ENCODE data around the gene PLD4.

Gene PLD4

DNA sequence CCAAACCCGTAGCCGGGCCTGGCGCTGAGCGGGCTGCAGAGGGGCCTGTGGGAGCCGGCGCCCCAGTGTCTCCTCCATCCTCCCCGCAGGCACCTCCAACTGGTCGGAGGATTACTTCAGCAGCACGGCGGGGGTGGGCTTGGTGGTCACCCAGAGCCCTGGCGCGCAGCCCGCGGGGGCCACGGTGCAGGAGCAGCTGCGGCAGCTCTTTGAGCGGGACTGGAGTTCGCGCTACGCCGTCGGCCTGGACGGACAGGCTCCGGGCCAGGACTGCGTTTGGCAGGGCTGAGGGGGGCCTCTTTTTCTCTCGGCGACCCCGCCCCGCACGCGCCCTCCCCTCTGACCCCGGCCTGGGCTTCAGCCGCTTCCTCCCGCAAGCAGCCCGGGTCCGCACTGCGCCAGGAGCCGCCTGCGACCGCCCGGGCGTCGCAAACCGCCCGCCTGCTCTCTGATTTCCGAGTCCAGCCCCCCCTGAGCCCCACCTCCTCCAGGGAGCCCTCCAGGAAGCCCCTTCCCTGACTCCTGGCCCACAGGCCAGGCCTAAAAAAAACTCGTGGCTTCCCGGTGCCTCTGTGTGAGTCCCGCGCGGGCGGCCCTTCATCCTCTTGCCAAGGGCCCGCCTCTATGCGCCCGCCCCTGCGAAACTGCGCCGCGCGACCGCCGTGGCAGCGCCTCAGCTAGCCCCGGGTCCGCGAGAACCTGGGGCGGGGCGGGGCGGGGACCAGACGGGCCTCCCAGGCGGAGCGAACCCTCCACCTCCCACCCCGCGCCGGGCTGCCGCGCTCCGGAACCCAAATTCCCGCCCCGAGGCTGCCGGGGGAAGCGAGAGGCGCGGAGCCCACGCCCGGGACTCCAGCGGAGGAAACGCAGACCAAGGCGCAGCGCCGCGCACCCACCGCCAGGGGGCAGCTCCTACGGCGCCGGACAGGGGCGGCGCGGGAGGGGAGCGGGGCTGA is 8.3 kb downstream of the PLD4 start:
- Histone ChIP-seq H3K36me3 (ENCODE audit: insufficient read depth, low read length) (no peaks in the 10 kb centered on the region), H3K9ac (ENCODE audit: low read depth, low read length) (peak overlapping the region; percentile 47; the same call in 1 of the 2 replicates), H3K27me3 (ENCODE audit: insufficient read depth, low read length) (peaks cover 70% of the 10 kb centered on the region), H3K27ac (ENCODE audit: low read depth, low read length) (no peak overlapping the region), H3K4me1 (ENCODE audit: insufficient read depth, low read length) (no peaks in the 10 kb centered on the region), H3K4me3 (ENCODE audit: low read length) (peak overlapping the region; percentile 49), H3K9me3 (ENCODE audit: insufficient read depth, low read depth, low read length) (no peaks in the 10 kb centered on the region)
- WGBS, result 3% methylated on average over 96 of the region's 100 CpGs

DNA sequence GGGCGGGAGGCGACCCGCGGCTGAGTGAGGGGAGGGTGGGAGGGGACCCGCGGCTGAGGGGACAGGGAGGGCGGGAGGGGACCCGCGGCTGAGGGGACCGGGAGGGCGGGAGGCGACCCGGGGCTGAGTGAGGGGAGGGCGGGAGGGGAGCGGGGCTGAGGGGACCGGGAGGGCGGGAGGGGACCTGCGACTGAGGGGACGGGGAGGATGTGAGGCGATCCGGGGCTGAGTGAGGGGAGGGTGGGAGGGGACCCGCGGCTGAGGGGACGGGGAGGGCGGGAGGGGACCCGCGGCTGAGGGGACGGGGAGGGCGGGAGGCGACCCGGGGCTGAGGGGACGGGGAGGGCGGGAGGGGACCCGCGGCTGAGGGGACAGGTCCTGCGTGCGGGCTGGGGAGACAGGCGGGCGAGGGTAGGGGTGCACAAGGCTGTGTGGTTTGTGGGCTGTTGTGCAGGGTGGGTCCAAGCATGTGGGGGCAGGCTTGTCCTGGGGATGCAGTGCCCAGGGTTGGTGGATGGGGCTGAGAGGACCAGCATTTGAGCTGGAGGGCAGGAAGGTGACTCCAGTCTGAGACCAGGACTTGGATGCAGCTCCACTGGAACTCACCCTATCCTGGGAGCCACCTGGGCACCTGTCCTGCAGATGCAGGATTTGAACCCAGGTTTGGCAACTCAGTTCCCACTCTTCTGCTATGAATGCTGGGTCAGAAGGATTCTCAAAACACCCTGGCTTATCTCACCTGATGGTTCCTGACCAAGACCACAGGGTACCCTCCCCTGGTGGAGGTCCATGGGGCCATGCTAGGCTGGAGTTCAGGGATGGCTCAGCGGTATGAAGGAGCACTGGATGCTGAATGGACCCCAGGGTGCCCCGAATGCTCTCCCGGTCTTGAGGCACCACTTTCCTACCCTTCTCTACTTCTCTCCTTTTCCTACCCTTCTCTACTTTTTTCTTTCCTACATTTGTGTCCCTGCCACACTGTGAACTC is 9.4 kb downstream of the PLD4 start:
- H3K4me3 ChIP-seq (ENCODE audit: low read length), result peak overlapping the region; percentile 42
- H3K9me3 ChIP-seq (ENCODE audit: insufficient read depth, low read depth, low read length), result no peaks in the 10 kb centered on the region
- no peak overlapping the region for H3K9ac ChIP-seq (ENCODE audit: low read depth, low read length)
- peaks cover 79% of the 10 kb centered on the region for H3K27me3 ChIP-seq (ENCODE audit: insufficient read depth, low read length)
- no peaks in the 10 kb centered on the region for H3K4me1 ChIP-seq (ENCODE audit: insufficient read depth, low read length)
- H3K27ac ChIP-seq (ENCODE audit: low read depth, low read length), result no peak overlapping the region
- WGBS, result 23% methylated on average over 19 of the region's 42 CpGs
- H3K36me3 ChIP-seq (ENCODE audit: insufficient read depth, low read length), result no peaks in the 10 kb centered on the region

DNA sequence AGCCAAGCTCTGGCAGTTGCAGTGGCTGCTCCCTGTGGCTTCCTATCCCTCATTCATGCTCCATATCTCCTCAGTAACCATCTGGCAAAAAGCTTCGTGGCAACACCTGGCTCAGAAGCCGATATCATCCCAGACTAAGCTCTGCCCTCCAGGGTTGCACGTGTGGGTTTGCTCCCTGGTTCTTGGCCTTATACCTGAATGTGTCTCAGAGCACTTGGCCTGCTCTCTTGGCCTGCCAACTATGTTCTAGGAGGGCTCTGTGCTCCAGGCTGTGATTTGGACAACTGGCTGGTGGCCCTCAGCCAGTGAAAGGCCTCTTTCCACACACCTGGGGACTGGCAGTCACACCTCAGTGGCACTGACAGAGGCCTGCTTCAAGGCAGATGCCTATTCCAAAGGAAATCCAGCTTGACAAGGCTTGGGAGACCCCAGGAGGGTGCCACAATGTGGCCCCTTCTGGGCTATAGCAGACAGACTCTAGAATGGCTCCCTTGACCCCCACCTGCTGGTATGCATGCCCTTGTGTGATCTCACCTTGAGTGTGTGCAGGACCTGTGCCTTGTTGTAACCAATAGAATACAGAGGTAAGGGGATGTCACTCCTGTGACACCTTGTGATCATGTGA is 10.5 kb downstream of the PLD4 start:
- Histone ChIP-seq H3K9ac (ENCODE audit: low read depth, low read length) (no peak overlapping the region), H3K4me1 (ENCODE audit: insufficient read depth, low read length) (no peaks in the 10 kb centered on the region), H3K36me3 (ENCODE audit: insufficient read depth, low read length) (no peaks in the 10 kb centered on the region), H3K27ac (ENCODE audit: low read depth, low read length) (no peak overlapping the region), H3K9me3 (ENCODE audit: insufficient read depth, low read depth, low read length) (no peaks in the 10 kb centered on the region), H3K27me3 (ENCODE audit: insufficient read depth, low read length) (peaks cover 76% of the 10 kb centered on the region), H3K4me3 (ENCODE audit: low read length) (no peak overlapping the region)
- 87% methylated on average over 3 of the region's 3 CpGs for WGBS

DNA sequence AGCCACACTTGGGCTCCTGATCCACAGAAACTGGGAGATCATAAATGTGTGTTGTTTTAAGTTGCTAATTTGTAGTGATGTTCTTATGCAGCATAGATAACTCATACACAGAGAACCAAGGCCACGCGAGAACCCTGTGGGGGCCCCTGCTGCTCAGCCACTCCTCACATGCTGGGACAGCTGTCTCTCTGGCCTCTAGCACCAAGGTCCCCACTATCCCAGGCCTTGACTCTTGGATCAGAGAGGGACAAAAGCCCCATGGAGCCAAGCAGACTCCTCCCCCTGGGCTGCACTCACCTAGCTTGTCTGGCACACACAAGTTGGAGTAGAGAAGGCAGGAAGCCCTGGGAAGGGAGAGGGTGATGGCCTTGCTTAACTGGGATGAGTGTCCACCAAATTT is 11.3 kb downstream of the PLD4 start:
- Histone ChIP-seq H3K27me3 (ENCODE audit: insufficient read depth, low read length) (peaks cover 70% of the 10 kb centered on the region), H3K9me3 (ENCODE audit: insufficient read depth, low read depth, low read length) (no peaks in the 10 kb centered on the region), H3K36me3 (ENCODE audit: insufficient read depth, low read length) (no peaks in the 10 kb centered on the region), H3K4me3 (ENCODE audit: low read length) (no peak overlapping the region), H3K4me1 (ENCODE audit: insufficient read depth, low read length) (no peaks in the 10 kb centered on the region), H3K9ac (ENCODE audit: low read depth, low read length) (no peak overlapping the region), H3K27ac (ENCODE audit: low read depth, low read length) (no peak overlapping the region)
- whole genome bisulfite sequencing, result 88% methylated on average over 2 of the region's 2 CpGs

DNA sequence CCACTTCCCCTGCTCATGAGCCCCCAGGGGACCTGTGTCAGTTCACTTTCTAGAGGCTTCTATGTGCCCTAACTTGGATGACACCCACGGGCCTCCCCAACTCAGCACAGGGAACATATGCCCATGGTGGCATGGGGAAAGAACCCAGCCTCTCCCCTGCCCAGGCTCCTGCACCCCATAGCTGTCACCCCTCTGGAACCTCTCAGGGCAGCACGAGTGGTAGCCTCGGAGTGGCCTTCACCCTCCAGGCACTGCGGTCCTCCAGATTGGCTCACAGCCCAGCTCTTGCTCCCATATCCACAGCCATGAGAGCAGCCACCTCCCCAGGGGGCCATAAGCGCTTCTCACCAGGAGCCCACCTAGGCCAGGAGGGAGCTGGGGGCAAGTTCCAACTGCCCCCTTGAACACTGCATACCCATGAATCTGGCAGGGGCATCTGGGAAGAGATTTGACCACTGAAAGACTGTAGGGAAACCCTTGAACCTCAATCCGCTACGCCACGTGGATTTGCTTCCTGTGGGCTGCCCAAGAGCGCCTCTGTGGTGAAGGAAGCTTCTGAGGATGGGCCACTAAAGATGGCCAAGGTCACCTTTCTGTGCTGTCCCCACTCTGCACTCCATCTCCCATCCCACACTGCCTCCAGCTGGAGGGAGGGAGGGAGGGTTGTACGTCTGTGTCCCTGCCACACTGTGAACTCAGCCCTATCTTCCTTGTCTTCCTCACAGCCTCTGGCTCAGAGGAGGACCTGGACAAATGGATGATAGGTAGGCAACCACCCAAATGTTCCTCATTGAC is 11.9 kb downstream of the PLD4 start:
- H3K4me3 ChIP-seq (ENCODE audit: low read length), result no peak overlapping the region
- no peaks in the 10 kb centered on the region for H3K4me1 ChIP-seq (ENCODE audit: insufficient read depth, low read length)
- peaks cover 64% of the 10 kb centered on the region for H3K27me3 ChIP-seq (ENCODE audit: insufficient read depth, low read length)
- H3K9ac ChIP-seq (ENCODE audit: low read depth, low read length), result no peak overlapping the region
- no peaks in the 10 kb centered on the region for H3K36me3 ChIP-seq (ENCODE audit: insufficient read depth, low read length)
- H3K9me3 ChIP-seq (ENCODE audit: insufficient read depth, low read depth, low read length), result no peaks in the 10 kb centered on the region
- 90% methylated on average over 9 of the region's 10 CpGs for WGBS
- no peak overlapping the region for H3K27ac ChIP-seq (ENCODE audit: low read depth, low read length)

DNA sequence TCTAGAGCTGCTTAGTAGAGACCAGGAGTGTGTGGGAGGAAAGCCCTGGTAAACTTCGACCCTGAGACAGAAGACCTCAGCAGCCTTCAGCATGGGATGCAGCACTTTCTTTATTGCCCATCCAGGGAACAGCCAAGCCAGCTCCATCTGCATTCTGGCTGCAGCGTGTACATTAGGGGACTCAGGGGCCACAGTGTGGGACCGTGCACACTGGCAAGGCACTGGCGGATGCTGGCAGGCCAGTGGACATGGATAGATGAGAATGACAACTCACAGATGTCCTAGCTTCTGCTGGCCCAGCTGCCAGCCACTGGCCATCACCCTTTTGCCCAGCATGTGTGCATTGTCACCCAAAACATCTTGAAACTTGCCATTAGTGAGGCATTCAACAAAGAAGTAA is 12.5 kb downstream of the PLD4 start:
- no peak overlapping the region for H3K9ac ChIP-seq (ENCODE audit: low read depth, low read length)
- H3K27me3 ChIP-seq (ENCODE audit: insufficient read depth, low read length), result peaks cover 58% of the 10 kb centered on the region
- no peaks in the 10 kb centered on the region for H3K9me3 ChIP-seq (ENCODE audit: insufficient read depth, low read depth, low read length)
- H3K4me1 ChIP-seq (ENCODE audit: insufficient read depth, low read length), result no peaks in the 10 kb centered on the region
- WGBS, result 83% methylated on average over 4 of the region's 4 CpGs
- H3K27ac ChIP-seq (ENCODE audit: low read depth, low read length), result no peak overlapping the region
- no peaks in the 10 kb centered on the region for H3K36me3 ChIP-seq (ENCODE audit: insufficient read depth, low read length)
- H3K4me3 ChIP-seq (ENCODE audit: low read length), result no peak overlapping the region

DNA sequence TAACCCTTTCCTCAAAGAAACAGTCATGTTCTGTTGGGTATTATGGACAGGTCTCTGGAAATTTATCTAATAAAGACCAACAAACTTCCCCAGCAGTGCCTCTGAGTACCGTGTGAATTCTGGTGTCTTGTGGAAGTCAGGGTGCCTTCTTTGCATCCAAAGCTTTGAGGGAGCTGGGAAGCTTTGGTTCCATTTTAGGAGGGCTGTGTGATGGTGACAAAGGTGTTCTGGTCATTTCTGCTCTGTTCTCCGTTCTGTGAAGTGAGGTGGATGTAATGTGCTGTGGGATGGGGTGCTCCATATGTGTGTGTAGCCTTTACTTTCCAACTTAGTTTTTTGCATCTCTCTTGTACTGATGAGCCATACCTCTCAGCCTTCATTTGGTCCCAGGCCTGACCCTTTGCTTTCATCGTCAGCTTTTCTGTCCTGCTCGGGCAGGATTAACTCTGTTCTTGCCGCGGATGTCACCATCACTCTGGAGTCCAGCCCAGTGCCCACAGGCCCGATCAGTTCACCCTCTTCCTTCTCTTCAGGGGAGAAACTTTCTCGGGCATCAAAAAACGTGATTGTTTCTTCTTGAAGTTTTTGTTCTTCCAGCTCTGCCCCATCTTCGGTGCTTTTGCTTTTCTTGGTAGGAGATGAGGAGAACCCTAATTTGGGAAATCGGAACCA is 13.2 kb downstream of the PLD4 start:
- Histone ChIP-seq H3K36me3 (ENCODE audit: insufficient read depth, low read length) (no peaks in the 10 kb centered on the region), H3K27ac (ENCODE audit: low read depth, low read length) (no peak overlapping the region), H3K4me3 (ENCODE audit: low read length) (no peak overlapping the region), H3K27me3 (ENCODE audit: insufficient read depth, low read length) (peaks cover 51% of the 10 kb centered on the region), H3K9me3 (ENCODE audit: insufficient read depth, low read depth, low read length) (no peaks in the 10 kb centered on the region), H3K9ac (ENCODE audit: low read depth, low read length) (no peak overlapping the region), H3K4me1 (ENCODE audit: insufficient read depth, low read length) (no peaks in the 10 kb centered on the region)
- WGBS, result 87% methylated on average over 11 of the region's 11 CpGs

DNA sequence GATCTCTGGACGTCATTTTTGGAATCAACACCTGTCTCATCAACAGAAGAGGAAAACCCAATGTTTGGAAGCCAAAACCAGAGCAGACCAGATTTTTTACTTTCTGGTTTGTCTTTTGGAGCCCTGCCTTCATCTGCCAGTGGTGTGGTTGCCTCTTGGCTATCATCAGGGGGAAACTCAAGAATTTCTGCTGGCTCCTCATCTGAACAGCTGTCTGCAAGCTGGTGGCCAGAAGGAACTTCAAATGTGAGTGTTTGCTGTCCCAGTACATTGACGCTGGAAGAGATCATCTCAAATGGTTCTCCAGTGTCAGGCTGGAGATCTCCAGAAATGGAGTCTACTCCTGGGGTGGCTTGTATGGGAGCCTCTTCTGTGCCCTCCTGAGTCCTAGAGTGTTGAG is 13.8 kb downstream of the PLD4 start:
- no peaks in the 10 kb centered on the region for H3K36me3 ChIP-seq (ENCODE audit: insufficient read depth, low read length)
- H3K9me3 ChIP-seq (ENCODE audit: insufficient read depth, low read depth, low read length), result no peaks in the 10 kb centered on the region
- peaks cover 46% of the 10 kb centered on the region for H3K27me3 ChIP-seq (ENCODE audit: insufficient read depth, low read length)
- no peak overlapping the region for H3K4me3 ChIP-seq (ENCODE audit: low read length)
- H3K9ac ChIP-seq (ENCODE audit: low read depth, low read length), result no peak overlapping the region
- no peaks in the 10 kb centered on the region for H3K4me1 ChIP-seq (ENCODE audit: insufficient read depth, low read length)
- 90% methylated on average over 2 of the region's 2 CpGs for WGBS
- no peak overlapping the region for H3K27ac ChIP-seq (ENCODE audit: low read depth, low read length)

DNA sequence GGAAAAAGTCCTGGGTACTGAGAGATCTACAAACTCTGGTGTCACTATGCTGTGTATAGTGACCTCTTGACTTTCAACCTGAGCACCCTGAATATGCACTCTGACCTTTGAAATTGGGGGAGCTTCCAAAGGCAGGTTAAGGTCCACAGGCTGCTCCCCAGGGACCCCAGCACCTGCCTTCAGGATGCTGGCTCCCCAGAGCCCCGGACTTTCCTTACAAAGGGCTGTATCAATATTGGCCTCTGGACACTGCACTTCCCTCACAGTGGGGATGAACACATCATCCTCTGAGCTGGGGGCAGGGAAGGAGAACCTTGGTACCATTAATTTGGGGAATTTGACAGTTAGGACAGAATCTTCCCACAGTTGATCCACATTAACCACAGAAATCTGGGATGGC is 14.3 kb downstream of the PLD4 start:
- H3K27ac ChIP-seq (ENCODE audit: low read depth, low read length), result no peak overlapping the region
- H3K36me3 ChIP-seq (ENCODE audit: insufficient read depth, low read length), result no peaks in the 10 kb centered on the region
- H3K4me1 ChIP-seq (ENCODE audit: insufficient read depth, low read length), result no peaks in the 10 kb centered on the region
- peaks cover 46% of the 10 kb centered on the region for H3K27me3 ChIP-seq (ENCODE audit: insufficient read depth, low read length)
- H3K9ac ChIP-seq (ENCODE audit: low read depth, low read length), result no peak overlapping the region
- no peak overlapping the region for H3K4me3 ChIP-seq (ENCODE audit: low read length)
- WGBS, result 89% methylated on average over 1 of the region's 1 CpG
- H3K9me3 ChIP-seq (ENCODE audit: insufficient read depth, low read depth, low read length), result no peaks in the 10 kb centered on the region

Measured in HUES64 (cell line).